ENCODE data around the gene RPS28. TPM values are rescaled to one million over a fixed set of nuclear protein-coding genes. Genes with fewer than 3 reads are reported as not detected.
A peak's percentile ranks its signal among the peaks of the same experiment; 100 is the strongest.
"Not testable (repeated sequence)": the region's sequence is repeated elsewhere in the genome, so short reads cannot be mapped to it uniquely, and the experiment has no call there.

The RPS28 gene
- polyA plus RNA-seq, 1 experiment, result 424 TPM

GRCh38 chr19:8316351-8317125, 4.8 kb upstream of the RPS28 start:
- Histone ChIP-seq H3K27ac (ENCODE audit: low read depth, low read length) (no peak overlapping the region), H3K27me3 (ENCODE audit: control insufficient read depth, insufficient read depth, low read length) (no peaks in the 10 kb centered on the region), H3K9me3 (ENCODE audit: control insufficient read depth, insufficient read depth, low read length) (no peaks in the 10 kb centered on the region; the same call in 1 of the 2 replicates), H3K4me3 (ENCODE audit: low read depth, low read length) (no peak overlapping the region)
- DNase-seq (ENCODE audit: low read depth, low spot score), result no peak
- no peak for TF ChIP-seq CTCF (IDR thresholded peaks at IDR 0.05; ENCODE audit: low read depth, low read length)
- ChIA-PET CTCF (interaction anchor here (0.5 to 0.6 kb wide), 2 partner anchors 37 to 109 kb away, joined by 3 read pairs; no protein-coding TSS in a partner anchor), POLR2A (no interaction called here)

GRCh38 chr19:8318835-8319234, 2.5 kb upstream of the RPS28 start:
- not testable (repeated sequence) for DNase-seq (ENCODE audit: low read depth, low spot score); H3K27me3 ChIP-seq (ENCODE audit: control insufficient read depth, insufficient read depth, low read length); H3K9me3 ChIP-seq (ENCODE audit: control insufficient read depth, insufficient read depth, low read length); H3K4me3 ChIP-seq (ENCODE audit: low read depth, low read length); H3K27ac ChIP-seq (ENCODE audit: low read depth, low read length)
- ChIA-PET CTCF (interaction anchor here (0.6 to 1.0 kb wide), 6 partner anchors 9 to 262 kb away, joined by 3 to 7 read pairs (median 4); no protein-coding TSS in a partner anchor), POLR2A (interaction anchor here (0.7 kb wide), 1 partner anchor 21 kb away, joined by 8 read pairs; no protein-coding TSS in a partner anchor)

- H3K9me3 ChIP-seq (ENCODE audit: control insufficient read depth, insufficient read depth, low read length), result no peaks in the 10 kb centered on the region; the same call in 1 of the 2 replicates
- no peak for DNase-seq (ENCODE audit: low read depth, low spot score)
- no peak for TF ChIP-seq CTCF (IDR thresholded peaks at IDR 0.05; ENCODE audit: low read depth, low read length)
- POLR2A ChIA-PET, result interaction anchor here (0.6 kb wide), 1 partner anchor 60 kb away, joined by 5 read pairs; no protein-coding TSS in a partner anchor
- peak overlapping the region; percentile 99 for H3K4me3 ChIP-seq (ENCODE audit: low read depth, low read length)
- CTCF ChIA-PET, result interaction anchor here (0.6 kb wide), 2 partner anchors 91 to 261 kb away, joined by 3 read pairs; no protein-coding TSS in a partner anchor
- no peaks in the 10 kb centered on the region for H3K27me3 ChIP-seq (ENCODE audit: control insufficient read depth, insufficient read depth, low read length)
- no peak overlapping the region for H3K27ac ChIP-seq (ENCODE audit: low read depth, low read length)
Measured at GRCh38 chr19:8319807-8320520, 1.3 kb upstream of the RPS28 start.

GRCh38 chr19:8320564-8321066, 681 bp upstream of the RPS28 start:
- Histone ChIP-seq H3K27me3 (ENCODE audit: control insufficient read depth, insufficient read depth, low read length) (no peaks in the 10 kb centered on the region), H3K4me3 (ENCODE audit: low read depth, low read length) (peak overlapping the region; percentile 99), H3K27ac (ENCODE audit: low read depth, low read length) (peak overlapping the region; percentile 80), H3K9me3 (ENCODE audit: control insufficient read depth, insufficient read depth, low read length) (no peaks in the 10 kb centered on the region; the same call in 1 of the 2 replicates)
- DNase-seq (ENCODE audit: low read depth, low spot score), result no peak
- CTCF ChIA-PET, result no interaction called here
- POLR2A ChIA-PET, result interaction anchor here (0.6 to 1.9 kb wide), 6 partner anchors 9 to 206 kb away, joined by 3 to 9 read pairs (median 4); partner anchors contain the start of genes MARCHF2 and ZNF414
- TF ChIP-seq CTCF (IDR thresholded peaks at IDR 0.05; ENCODE audit: low read depth, low read length), result no peak

GRCh38 chr19:8321986-8322637, 816 bp downstream of the RPS28 start:
- ChIA-PET POLR2A (interaction anchor here (0.6 to 2.0 kb wide), 10 partner anchors 8 to 249 kb away, joined by 3 to 11 read pairs (median 4); partner anchors contain the start of genes CD320, MARCHF2 and ZNF414), CTCF (interaction anchor here (0.6 kb wide), 1 partner anchor 260 kb away, joined by 3 read pairs; no protein-coding TSS in a partner anchor)
- DNase-seq (ENCODE audit: low read depth, low spot score), result no peak
- TF ChIP-seq CTCF (IDR thresholded peaks at IDR 0.05; ENCODE audit: low read depth, low read length), result no peak
- H3K4me3 ChIP-seq (ENCODE audit: low read depth, low read length), result peak overlapping the region; percentile 99
- peaks cover 11% of the 10 kb centered on the region for H3K9me3 ChIP-seq (ENCODE audit: control insufficient read depth, insufficient read depth, low read length)
- no peak overlapping the region for H3K27ac ChIP-seq (ENCODE audit: low read depth, low read length)
- H3K27me3 ChIP-seq (ENCODE audit: control insufficient read depth, insufficient read depth, low read length), result peaks cover 5% of the 10 kb centered on the region

Measured in AG04450 (cell line).